ENCODE data around the gene JAZF1. TPM values are rescaled to one million over a fixed set of nuclear protein-coding genes. Genes with fewer than 3 reads are reported as not detected.

JAZF1 gene
- total RNA-seq, 1 experiment from 2014 or later, result 14.2 TPM

- DNase-seq (ENCODE audit: unreplicated experiment), result no peak
- ChIA-PET CTCF (interaction anchor here (1.0 to 1.4 kb wide), 2 partner anchors 24 to 82 kb away, joined by 3 to 4 read pairs; no protein-coding TSS in a partner anchor), POLR2A (no interaction called here)
- intact Hi-C loops (cut with micrococcal nuclease), result no loop called here
- TF ChIP-seq CTCF (IDR thresholded peaks at IDR 0.05; ENCODE audit: unreplicated experiment), result no peak
- Mint-ChIP-seq H3K27ac (ENCODE audit: low read depth, unreplicated experiment) (no peak overlapping the region), H3K4me3 (ENCODE audit: unreplicated experiment) (no peak overlapping the region), H3K4me1 (ENCODE audit: insufficient read depth, unreplicated experiment) (peaks cover 10% of the 10 kb centered on the region), H3K9me3 (ENCODE audit: unreplicated experiment) (no peaks in the 10 kb centered on the region), H3K36me3 (ENCODE audit: insufficient read depth, unreplicated experiment) (peaks cover 1% of the 10 kb centered on the region), H3K27me3 (ENCODE audit: insufficient read depth, unreplicated experiment) (no peaks in the 10 kb centered on the region)
- BruUV-seq (replicated peaks), result no TSS peak
These were observed 184.5 kb downstream of the JAZF1 start for GRCh38 chr7:27996141-27996540.

DNA sequence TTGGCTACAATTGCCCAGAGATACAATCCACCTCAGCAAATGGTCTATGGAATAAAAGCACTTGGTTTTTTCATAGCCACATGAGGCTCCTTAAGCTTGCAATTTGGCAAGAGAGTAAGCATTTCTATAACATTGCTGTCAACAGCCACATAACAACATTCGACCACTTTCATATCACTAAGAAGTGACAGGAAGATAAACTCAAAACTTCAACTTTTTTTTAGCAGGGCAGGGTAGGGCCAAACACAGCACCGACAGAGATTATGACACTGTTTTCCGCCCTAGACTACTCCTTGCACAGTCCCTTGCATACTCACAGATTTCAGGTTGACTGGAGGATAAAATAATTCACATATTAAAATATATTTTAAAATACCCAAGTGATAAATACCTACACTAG is 185.4 kb downstream of the JAZF1 start:
- intact Hi-C loops (cut with micrococcal nuclease), result no loop called here
- CTCF ChIA-PET, result interaction anchor here (1.4 kb wide), 1 partner anchor 83 kb away, joined by 4 read pairs; no protein-coding TSS in a partner anchor
- Mint-ChIP-seq H3K36me3 (ENCODE audit: insufficient read depth, unreplicated experiment) (no peaks in the 10 kb centered on the region), H3K27me3 (ENCODE audit: insufficient read depth, unreplicated experiment) (no peaks in the 10 kb centered on the region), H3K9me3 (ENCODE audit: unreplicated experiment) (no peaks in the 10 kb centered on the region), H3K4me1 (ENCODE audit: insufficient read depth, unreplicated experiment) (peaks cover 10% of the 10 kb centered on the region), H3K4me3 (ENCODE audit: unreplicated experiment) (no peak overlapping the region), H3K27ac (ENCODE audit: low read depth, unreplicated experiment) (peak overlapping the region; percentile 47)
- BruUV-seq (replicated peaks), result no TSS peak
- no peak for TF ChIP-seq CTCF (IDR thresholded peaks at IDR 0.05; ENCODE audit: unreplicated experiment)
- POLR2A ChIA-PET, result interaction anchor here (0.6 to 0.7 kb wide), 2 partner anchors 129 to 207 kb away, joined by 3 read pairs; no protein-coding TSS in a partner anchor
- DNase-seq (ENCODE audit: unreplicated experiment), result no peak

- Mint-ChIP-seq H3K4me3 (ENCODE audit: unreplicated experiment) (no peak overlapping the region), H3K27ac (ENCODE audit: low read depth, unreplicated experiment) (peak overlapping the region; percentile 47), H3K36me3 (ENCODE audit: insufficient read depth, unreplicated experiment) (no peaks in the 10 kb centered on the region), H3K9me3 (ENCODE audit: unreplicated experiment) (no peaks in the 10 kb centered on the region), H3K27me3 (ENCODE audit: insufficient read depth, unreplicated experiment) (no peaks in the 10 kb centered on the region), H3K4me1 (ENCODE audit: insufficient read depth, unreplicated experiment) (peaks cover 7% of the 10 kb centered on the region)
- ChIA-PET POLR2A (no interaction called here), CTCF (no interaction called here)
- BruUV-seq (replicated peaks), result no TSS peak
- DNase-seq (ENCODE audit: unreplicated experiment), result peak; percentile 29
- intact Hi-C loops (cut with micrococcal nuclease), result no loop called here
- no peak for TF ChIP-seq CTCF (IDR thresholded peaks at IDR 0.05; ENCODE audit: unreplicated experiment)
These were observed 186.0 kb downstream of the JAZF1 start for GRCh38 chr7:27994639-27995038.

DNA sequence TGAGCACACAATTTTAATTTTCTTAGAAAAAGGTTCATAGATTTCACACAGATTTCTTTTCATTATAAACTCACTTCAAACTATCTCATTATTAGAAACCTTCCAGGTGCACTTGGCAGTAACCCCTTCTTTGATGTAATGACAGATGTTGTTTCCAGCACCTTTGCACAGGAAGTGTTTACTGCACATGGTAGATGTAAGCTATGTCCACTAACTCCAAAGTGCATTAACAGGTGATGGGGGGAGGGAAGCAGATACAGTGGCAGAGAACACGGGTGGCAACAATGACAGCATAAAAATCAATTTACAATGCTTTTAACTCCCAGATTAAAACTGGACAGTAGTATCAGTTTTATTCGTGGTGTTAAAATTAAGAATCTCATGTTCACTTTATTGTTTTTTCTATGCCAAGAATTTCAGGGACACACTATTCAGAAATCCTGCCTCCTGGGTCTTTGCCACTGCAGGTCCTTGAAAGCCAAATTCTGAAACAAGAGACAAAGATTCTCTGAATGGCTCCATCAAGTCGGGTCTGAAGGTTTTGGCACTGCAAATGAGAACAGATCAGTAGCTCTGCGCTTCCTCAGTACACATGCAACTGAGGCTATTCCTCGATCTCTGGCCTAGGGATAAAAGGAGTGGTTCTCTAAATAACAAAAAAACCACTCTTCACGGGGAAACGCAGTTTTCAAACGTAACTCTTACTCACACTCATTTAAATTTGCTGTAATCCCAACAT is 187.7 kb downstream of the JAZF1 start:
- TF ChIP-seq CTCF (IDR thresholded peaks at IDR 0.05; ENCODE audit: unreplicated experiment), result no peak
- no TSS peak for BruUV-seq (replicated peaks)
- H3K27me3 Mint-ChIP-seq (ENCODE audit: insufficient read depth, unreplicated experiment), result no peaks in the 10 kb centered on the region
- no peak for DNase-seq (ENCODE audit: unreplicated experiment)
- no peak overlapping the region for H3K4me3 Mint-ChIP-seq (ENCODE audit: unreplicated experiment)
- H3K9me3 Mint-ChIP-seq (ENCODE audit: unreplicated experiment), result no peaks in the 10 kb centered on the region
- H3K36me3 Mint-ChIP-seq (ENCODE audit: insufficient read depth, unreplicated experiment), result no peaks in the 10 kb centered on the region
- CTCF ChIA-PET, result no interaction called here
- H3K27ac Mint-ChIP-seq (ENCODE audit: low read depth, unreplicated experiment), result no peak overlapping the region
- POLR2A ChIA-PET, result no interaction called here
- intact Hi-C loops (cut with micrococcal nuclease), result no loop called here
- H3K4me1 Mint-ChIP-seq (ENCODE audit: insufficient read depth, unreplicated experiment), result peaks cover 5% of the 10 kb centered on the region

All from MCF 10A (cell line).